HEK293 (cell line): ENCODE results near the gene KCNQ1.

Experiments used
- CTCF ChIA-PET: fragments of 350-600 bp; formaldehyde crosslinking; extraction: SDS; loops from one replicate; lab custom pipeline; 2021; ENCODE audit warnings: antibody characterized with exemption; lab: Yijun Ruan, JAX
- POLR2A ChIA-PET: fragments of 300-600 bp; formaldehyde crosslinking; extraction: SDS; loops from one replicate; lab custom pipeline; 2020; ENCODE audit warnings: antibody characterized with exemption, inconsistent platforms; lab: Yijun Ruan, JAX
- H3K27ac ChIP-seq: fragments of 200-500 bp; sonication (Bioruptor generic); 2 replicates; pipeline ENCODE4 v1.5.1; 2014; ENCODE audit warnings: low read depth, low read length, control low read depth, inconsistent platforms; ENCODE audit errors: extremely low read depth
- H3K36me3 ChIP-seq, 2 experiments: fragments of 200-500 bp in 1 of 2; sonication (Bioruptor generic) in 1 of 2; 1 replicate in 1 of 2; 2 replicates in 1 of 2; pipeline ENCODE4 v1.5.1; 2014 to 2017; ENCODE audit warnings: inconsistent platforms in 2 of 2, low read length in 2 of 2; ENCODE audit not compliant: control insufficient read depth in 2 of 2, insufficient read depth in 1 of 2
- H3K4me1 ChIP-seq: fragments of 200-500 bp; sonication (Bioruptor generic); 2 replicates; pipeline ENCODE4 v1.5.1; 2014; ENCODE audit warnings: mild to moderate bottlenecking, low read length, inconsistent platforms; ENCODE audit not compliant: control insufficient read depth, insufficient read depth
- H3K4me3 ChIP-seq: 2 replicates; pipeline ENCODE4 v1.5.1; 2011; ENCODE audit warnings: low read depth, mild to moderate bottlenecking, control low read depth, low read length, moderate library complexity
- H3K9me3 ChIP-seq: fragments of 200-500 bp; sonication (Bioruptor generic); 2 replicates; pipeline ENCODE4 v1.5.1; 2014; ENCODE audit warnings: low read depth, low read length, inconsistent platforms; ENCODE audit not compliant: control insufficient read depth, insufficient read depth
- BCL11A ChIP-seq: fragments of 450-650 bp; formaldehyde crosslinking; IDR thresholded peaks from 2 replicates; pipeline ENCODE4 v1.5.1; 2016; ENCODE audit warnings: low read depth, missing biosample characterization, missing genetic modification characterization
- FEZF1 ChIP-seq: fragments of 450-650 bp; formaldehyde crosslinking; IDR thresholded peaks from 2 replicates; pipeline ENCODE4 v1.5.1; 2016; ENCODE audit warnings: missing biosample characterization, missing genetic modification characterization
- GLI4 ChIP-seq: fragments of 450-650 bp; formaldehyde crosslinking; IDR thresholded peaks from 2 replicates; pipeline ENCODE4 v1.5.1; 2016; ENCODE audit warnings: missing biosample characterization, missing genetic modification characterization
- GLIS1 ChIP-seq: fragments of 450-650 bp; formaldehyde crosslinking; IDR thresholded peaks from 2 replicates; pipeline ENCODE4 v1.5.1; 2016; ENCODE audit warnings: missing biosample characterization, missing genetic modification characterization
- GLIS2 ChIP-seq: fragments of 450-650 bp; formaldehyde crosslinking; IDR thresholded peaks from 2 replicates; pipeline ENCODE4 v1.5.1; 2016; ENCODE audit warnings: missing biosample characterization, missing genetic modification characterization
- MEIS1 ChIP-seq: sonication (generic); formaldehyde crosslinking; IDR thresholded peaks from 2 replicates; pipeline ENCODE4 v1.8.1; 2022; ENCODE audit warnings: missing genetic modification reagents, mild to moderate bottlenecking, borderline replicate concordance
- OSR2 ChIP-seq: fragments of 450-650 bp; formaldehyde crosslinking; IDR thresholded peaks from 2 replicates; pipeline ENCODE4 v1.5.1; 2016; ENCODE audit warnings: missing biosample characterization, missing genetic modification characterization
- SP2 ChIP-seq: fragments of 450-650 bp; formaldehyde crosslinking; IDR thresholded peaks from 2 replicates; pipeline ENCODE4 v1.5.1; 2016; ENCODE audit warnings: missing biosample characterization, missing genetic modification characterization
- TCF7L2 ChIP-seq: IDR thresholded peaks from 2 replicates; pipeline ENCODE4 v1.6.1; 2011; ENCODE audit warnings: low read depth, mild to moderate bottlenecking, inconsistent platforms, low read length, moderate library complexity, borderline replicate concordance
- ZBTB17 ChIP-seq: fragments of 450-650 bp; formaldehyde crosslinking; IDR thresholded peaks from 2 replicates; pipeline ENCODE4 v1.5.1; 2016; ENCODE audit warnings: missing biosample characterization, missing genetic modification characterization
- ZNF184 ChIP-seq: fragments of 450-650 bp; IDR thresholded peaks from 2 replicates; pipeline ENCODE4 v1.5.1; 2018; ENCODE audit warnings: missing biosample characterization, mild to moderate bottlenecking, missing genetic modification characterization
- ZNF2 ChIP-seq: fragments of 450-650 bp; formaldehyde crosslinking; IDR thresholded peaks from 2 replicates; pipeline ENCODE4 v1.5.1; 2016; ENCODE audit warnings: missing biosample characterization, missing genetic modification characterization
- ZNF221 ChIP-seq: fragments of 450-650 bp; formaldehyde crosslinking; IDR thresholded peaks from 2 replicates; pipeline ENCODE4 v1.5.1; 2017; ENCODE audit warnings: missing biosample characterization, missing genetic modification characterization, borderline replicate concordance
- ZNF354C ChIP-seq: fragments of 450-650 bp; formaldehyde crosslinking; IDR thresholded peaks from 2 replicates; pipeline ENCODE4 v1.5.1; 2016; ENCODE audit warnings: missing biosample characterization, missing genetic modification characterization, low read depth, borderline replicate concordance
- ZNF416 ChIP-seq: fragments of 450-650 bp; formaldehyde crosslinking; IDR thresholded peaks from 2 replicates; pipeline ENCODE4 v1.5.1; 2016; ENCODE audit warnings: missing biosample characterization, missing genetic modification characterization
- ZNF560 ChIP-seq: fragments of 450-650 bp; formaldehyde crosslinking; IDR thresholded peaks from 2 replicates; pipeline ENCODE4 v1.5.1; 2017; ENCODE audit warnings: missing biosample characterization, missing genetic modification characterization, borderline replicate concordance
- ZNF621 ChIP-seq: fragments of 450-650 bp; formaldehyde crosslinking; IDR thresholded peaks from 2 replicates; pipeline ENCODE4 v1.5.1; 2017; ENCODE audit warnings: missing biosample characterization, missing genetic modification characterization
- ZNF677 ChIP-seq: fragments of 450-650 bp; IDR thresholded peaks from 2 replicates; pipeline ENCODE4 v1.5.0; 2018; ENCODE audit warnings: missing biosample characterization, mild to moderate bottlenecking, missing genetic modification characterization, moderate library complexity
- ZNF701 ChIP-seq: fragments of 450-650 bp; formaldehyde crosslinking; IDR thresholded peaks from 2 replicates; pipeline ENCODE4 v1.5.1; 2016; ENCODE audit warnings: missing biosample characterization, missing genetic modification characterization
- ZSCAN23 ChIP-seq: fragments of 450-650 bp; formaldehyde crosslinking; IDR thresholded peaks from 2 replicates; pipeline ENCODE4 v1.5.1; 2016; ENCODE audit warnings: missing biosample characterization, missing genetic modification characterization
- TF ChIP-seq, protein P1 (sequence below): fragments of 450-650 bp; formaldehyde crosslinking; IDR thresholded peaks from 2 replicates; pipeline ENCODE4 v1.5.1; 2016; ENCODE audit warnings: missing biosample characterization, missing genetic modification characterization, borderline replicate concordance
- TF ChIP-seq, protein P2 (sequence below): fragments of 450-650 bp; formaldehyde crosslinking; IDR thresholded peaks from 2 replicates; pipeline ENCODE4 v1.5.1; 2016; ENCODE audit warnings: missing biosample characterization, missing genetic modification characterization
- TF ChIP-seq, protein P3 (sequence below): fragments of 450-650 bp; formaldehyde crosslinking; optimal IDR thresholded peaks from 2 replicates; pipeline ENCODE3; 2016; ENCODE audit warnings: missing biosample characterization, mild to moderate bottlenecking, missing genetic modification characterization

Gene KCNQ1

DNA sequence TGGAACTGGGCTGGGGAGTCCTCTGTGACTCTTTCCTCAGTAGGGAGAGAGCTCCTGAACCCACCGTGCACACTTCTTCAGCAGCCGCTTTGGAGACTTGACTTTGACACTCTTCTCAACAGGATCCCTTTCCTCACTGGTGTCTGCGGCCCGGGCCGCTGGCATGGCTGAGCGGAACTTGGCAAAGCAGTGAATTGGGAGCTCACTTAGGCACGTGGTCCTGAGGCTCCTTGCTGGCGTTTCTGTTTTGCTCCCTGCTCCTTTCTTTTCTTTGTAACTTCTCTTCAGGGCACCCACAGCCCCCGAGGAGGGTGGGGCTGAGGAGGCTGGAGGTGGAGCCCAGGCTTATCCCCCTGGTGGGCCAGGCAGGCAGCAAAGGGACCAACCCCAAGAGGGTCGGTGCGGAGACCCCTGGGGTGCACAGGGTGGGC is 263.4 kb downstream of the KCNQ1 start (continued):
- TF ChIP-seq, protein P1, sequence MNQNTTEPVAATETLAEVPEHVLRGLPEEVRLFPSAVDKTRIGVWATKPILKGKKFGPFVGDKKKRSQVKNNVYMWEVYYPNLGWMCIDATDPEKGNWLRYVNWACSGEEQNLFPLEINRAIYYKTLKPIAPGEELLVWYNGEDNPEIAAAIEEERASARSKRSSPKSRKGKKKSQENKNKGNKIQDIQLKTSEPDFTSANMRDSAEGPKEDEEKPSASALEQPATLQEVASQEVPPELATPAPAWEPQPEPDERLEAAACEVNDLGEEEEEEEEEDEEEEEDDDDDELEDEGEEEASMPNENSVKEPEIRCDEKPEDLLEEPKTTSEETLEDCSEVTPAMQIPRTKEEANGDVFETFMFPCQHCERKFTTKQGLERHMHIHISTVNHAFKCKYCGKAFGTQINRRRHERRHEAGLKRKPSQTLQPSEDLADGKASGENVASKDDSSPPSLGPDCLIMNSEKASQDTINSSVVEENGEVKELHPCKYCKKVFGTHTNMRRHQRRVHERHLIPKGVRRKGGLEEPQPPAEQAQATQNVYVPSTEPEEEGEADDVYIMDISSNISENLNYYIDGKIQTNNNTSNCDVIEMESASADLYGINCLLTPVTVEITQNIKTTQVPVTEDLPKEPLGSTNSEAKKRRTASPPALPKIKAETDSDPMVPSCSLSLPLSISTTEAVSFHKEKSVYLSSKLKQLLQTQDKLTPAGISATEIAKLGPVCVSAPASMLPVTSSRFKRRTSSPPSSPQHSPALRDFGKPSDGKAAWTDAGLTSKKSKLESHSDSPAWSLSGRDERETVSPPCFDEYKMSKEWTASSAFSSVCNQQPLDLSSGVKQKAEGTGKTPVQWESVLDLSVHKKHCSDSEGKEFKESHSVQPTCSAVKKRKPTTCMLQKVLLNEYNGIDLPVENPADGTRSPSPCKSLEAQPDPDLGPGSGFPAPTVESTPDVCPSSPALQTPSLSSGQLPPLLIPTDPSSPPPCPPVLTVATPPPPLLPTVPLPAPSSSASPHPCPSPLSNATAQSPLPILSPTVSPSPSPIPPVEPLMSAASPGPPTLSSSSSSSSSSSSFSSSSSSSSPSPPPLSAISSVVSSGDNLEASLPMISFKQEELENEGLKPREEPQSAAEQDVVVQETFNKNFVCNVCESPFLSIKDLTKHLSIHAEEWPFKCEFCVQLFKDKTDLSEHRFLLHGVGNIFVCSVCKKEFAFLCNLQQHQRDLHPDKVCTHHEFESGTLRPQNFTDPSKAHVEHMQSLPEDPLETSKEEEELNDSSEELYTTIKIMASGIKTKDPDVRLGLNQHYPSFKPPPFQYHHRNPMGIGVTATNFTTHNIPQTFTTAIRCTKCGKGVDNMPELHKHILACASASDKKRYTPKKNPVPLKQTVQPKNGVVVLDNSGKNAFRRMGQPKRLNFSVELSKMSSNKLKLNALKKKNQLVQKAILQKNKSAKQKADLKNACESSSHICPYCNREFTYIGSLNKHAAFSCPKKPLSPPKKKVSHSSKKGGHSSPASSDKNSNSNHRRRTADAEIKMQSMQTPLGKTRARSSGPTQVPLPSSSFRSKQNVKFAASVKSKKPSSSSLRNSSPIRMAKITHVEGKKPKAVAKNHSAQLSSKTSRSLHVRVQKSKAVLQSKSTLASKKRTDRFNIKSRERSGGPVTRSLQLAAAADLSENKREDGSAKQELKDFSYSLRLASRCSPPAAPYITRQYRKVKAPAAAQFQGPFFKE (tag by site-specific recombination) = no peak
- TF ChIP-seq ZNF184 (tag by site-specific recombination) (no peak), FEZF1 (tag by site-specific recombination) (no peak), GLIS1 (tag by site-specific recombination) (no peak)

DNA sequence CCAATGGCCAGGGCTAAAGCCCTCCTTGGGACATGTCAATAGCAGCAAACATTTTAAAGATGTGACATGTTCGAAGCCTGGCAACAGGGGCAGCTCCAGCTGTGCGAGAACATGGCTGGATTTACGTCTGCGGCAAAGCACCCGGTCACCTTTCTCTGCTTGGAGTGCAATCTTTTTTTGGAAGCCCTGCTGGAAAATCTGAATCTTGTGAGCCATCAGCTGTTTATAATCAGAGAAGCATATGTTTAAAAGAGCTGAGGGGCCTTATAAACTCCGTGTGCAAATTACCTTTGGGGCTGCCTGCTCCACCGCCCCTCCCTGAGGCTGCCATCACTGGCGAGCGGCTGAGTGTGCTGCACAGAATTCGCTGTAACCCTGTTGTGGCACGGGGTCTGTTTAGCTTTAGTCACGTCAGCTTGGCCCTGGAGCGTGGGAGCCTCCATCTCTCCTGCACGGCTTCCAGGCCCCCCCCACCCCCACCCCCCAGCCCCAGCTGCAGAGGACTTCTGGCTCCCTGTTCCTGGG is 264.0 kb downstream of the KCNQ1 start:
- Histone ChIP-seq H3K36me3 (no peaks in the 10 kb centered on the region), H3K4me3 (no peak overlapping the region), H3K9me3 (no peaks in the 10 kb centered on the region), H3K4me1 (no peaks in the 10 kb centered on the region), H3K27ac (no peak overlapping the region)
- CTCF ChIA-PET = interaction anchor here (0.6 kb wide), 1 partner anchor 359 kb away, joined by 3 read pairs; no protein-coding TSS in a partner anchor
- TF ChIP-seq GLI4 (tag by site-specific recombination) (no peak), MEIS1 (CRISPR knock-in tag) (no peak), BCL11A (tag by site-specific recombination) (no peak), ZNF701 (tag by site-specific recombination) (no peak), ZNF677 (tag by site-specific recombination) (no peak), ZSCAN23 (tag by site-specific recombination) (no peak), GLIS2 (tag by site-specific recombination) (no peak), ZNF621 (no peak)
- TF ChIP-seq, protein P2, sequence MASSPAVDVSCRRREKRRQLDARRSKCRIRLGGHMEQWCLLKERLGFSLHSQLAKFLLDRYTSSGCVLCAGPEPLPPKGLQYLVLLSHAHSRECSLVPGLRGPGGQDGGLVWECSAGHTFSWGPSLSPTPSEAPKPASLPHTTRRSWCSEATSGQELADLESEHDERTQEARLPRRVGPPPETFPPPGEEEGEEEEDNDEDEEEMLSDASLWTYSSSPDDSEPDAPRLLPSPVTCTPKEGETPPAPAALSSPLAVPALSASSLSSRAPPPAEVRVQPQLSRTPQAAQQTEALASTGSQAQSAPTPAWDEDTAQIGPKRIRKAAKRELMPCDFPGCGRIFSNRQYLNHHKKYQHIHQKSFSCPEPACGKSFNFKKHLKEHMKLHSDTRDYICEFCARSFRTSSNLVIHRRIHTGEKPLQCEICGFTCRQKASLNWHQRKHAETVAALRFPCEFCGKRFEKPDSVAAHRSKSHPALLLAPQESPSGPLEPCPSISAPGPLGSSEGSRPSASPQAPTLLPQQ (tag by site-specific recombination) = no peak
- POLR2A ChIA-PET = interaction anchor here (1.5 kb wide), 1 partner anchor 9 kb away, joined by 7 read pairs; the partner anchor contains the start of gene KCNQ1OT1

DNA sequence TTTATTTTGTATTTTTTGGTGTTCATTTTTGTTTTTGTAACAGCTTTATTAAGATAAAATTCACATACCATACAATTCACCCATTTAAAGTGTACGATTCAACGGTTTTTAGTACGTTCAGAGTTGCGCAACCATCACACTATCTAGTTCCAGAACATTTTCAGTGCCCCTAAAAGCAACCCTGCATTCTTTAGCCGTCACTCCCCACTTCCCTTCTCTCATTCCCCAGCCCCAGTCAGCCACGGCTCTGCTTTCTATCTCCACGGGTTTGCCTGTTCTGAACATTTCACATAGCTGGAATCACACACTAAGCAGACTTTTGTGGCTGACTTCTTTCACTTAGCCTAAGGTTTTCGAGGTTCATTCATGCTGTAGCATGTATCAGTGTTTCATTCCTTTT is 264.6 kb downstream of the KCNQ1 start:
- ChIA-PET POLR2A (interaction anchor here (0.7 to 1.5 kb wide), 2 partner anchors 10 to 16 kb away, joined by 3 to 5 read pairs; partner anchors contain the start of gene KCNQ1OT1), CTCF (interaction anchor here (0.6 kb wide), 2 partner anchors 36 to 360 kb away, joined by 3 read pairs; no protein-coding TSS in a partner anchor)
- Histone ChIP-seq H3K36me3 (no peaks in the 10 kb centered on the region), H3K27ac (no peak overlapping the region), H3K4me3 (no peak overlapping the region), H3K4me1 (no peaks in the 10 kb centered on the region), H3K9me3 (no peaks in the 10 kb centered on the region)
- TF ChIP-seq ZNF2 = no peak
- TF ChIP-seq SP2 (tag by site-specific recombination) = no peak
- no peak for TF ChIP-seq ZNF416 (tag by site-specific recombination)
- no peak for TF ChIP-seq ZBTB17 (tag by site-specific recombination)
- TF ChIP-seq, protein P3, sequence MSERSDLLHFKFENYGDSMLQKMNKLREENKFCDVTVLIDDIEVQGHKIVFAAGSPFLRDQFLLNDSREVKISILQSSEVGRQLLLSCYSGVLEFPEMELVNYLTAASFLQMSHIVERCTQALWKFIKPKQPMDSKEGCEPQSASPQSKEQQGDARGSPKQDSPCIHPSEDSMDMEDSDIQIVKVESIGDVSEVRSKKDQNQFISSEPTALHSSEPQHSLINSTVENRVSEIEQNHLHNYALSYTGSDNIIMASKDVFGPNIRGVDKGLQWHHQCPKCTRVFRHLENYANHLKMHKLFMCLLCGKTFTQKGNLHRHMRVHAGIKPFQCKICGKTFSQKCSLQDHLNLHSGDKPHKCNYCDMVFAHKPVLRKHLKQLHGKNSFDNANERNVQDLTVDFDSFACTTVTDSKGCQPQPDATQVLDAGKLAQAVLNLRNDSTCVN (tag by site-specific recombination) = no peak
- no peak for TF ChIP-seq FEZF1 (tag by site-specific recombination)
- TF ChIP-seq ZNF560 (tag by site-specific recombination) = no peak
- no peak for TF ChIP-seq ZNF354C (tag by site-specific recombination)
- TF ChIP-seq TCF7L2 = no peak
- no peak for TF ChIP-seq ZNF221
- TF ChIP-seq OSR2 = no peak
